ENCODE results near the gene DDX59. TPM values are rescaled to one million over a fixed set of nuclear protein-coding genes. Genes with fewer than 3 reads are reported as not detected.

The DDX59 gene
- total and polyA plus RNA-seq, 9 of the 15 experiments (the other 6 are each of a cell fraction or from before 2014, with no cell fraction given): 8.3 to 30.4 (median 19.8) TPM

DNA sequence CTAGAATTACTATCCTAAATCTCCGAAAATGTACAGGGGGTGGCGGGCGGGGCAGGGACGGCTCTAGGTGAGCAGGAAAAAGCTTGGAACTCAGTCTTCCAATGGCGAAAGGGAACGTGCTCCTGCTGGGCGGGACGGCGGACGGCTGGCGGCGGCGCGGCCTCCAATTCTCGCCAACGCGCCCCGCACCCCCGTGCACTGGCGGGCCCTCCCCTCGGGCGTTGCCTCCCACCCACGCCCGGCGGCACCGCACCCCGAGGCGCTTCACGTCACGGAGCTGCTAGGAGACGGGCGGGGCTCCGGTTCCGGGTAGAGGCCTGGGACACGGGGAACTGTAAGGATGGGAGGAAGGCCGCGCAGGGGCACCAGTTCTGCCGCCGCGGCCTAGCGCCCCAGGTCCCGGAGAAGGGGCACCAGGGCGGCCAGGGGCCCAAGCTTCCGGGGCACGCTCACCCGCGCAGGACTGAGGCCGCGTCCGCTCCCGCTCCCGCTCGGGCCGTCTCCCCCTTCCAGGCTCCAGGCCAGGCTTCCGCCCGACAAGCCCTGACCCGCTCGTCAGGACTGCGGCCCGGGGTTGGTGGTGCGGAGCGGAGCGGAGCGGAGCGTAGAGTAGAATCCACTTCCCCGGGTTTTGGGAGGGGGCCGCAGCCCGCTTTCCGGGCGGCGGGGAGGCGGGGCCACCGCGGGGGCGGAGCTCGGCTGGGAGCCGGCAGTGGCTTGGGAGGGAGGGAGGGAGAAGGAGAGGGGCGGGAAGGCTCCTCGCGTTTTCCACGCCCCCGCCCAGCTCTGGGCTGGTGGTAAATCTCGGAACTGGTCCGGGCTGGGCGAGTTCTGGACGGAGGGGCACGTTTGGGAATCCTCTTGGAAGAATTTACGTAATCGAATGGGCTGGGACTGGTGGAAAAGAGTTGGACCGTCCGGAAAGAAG is at the start of gene DDX59 (continued):
- TF ChIP-seq POLR2AphosphoS5 (IDR thresholded peaks at IDR 0.05; ENCODE audit: control insufficient read depth, insufficient read depth, low read depth, low read length) (peak; percentile 78), SRSF3 (IDR thresholded peaks at IDR 0.05; ENCODE audit: insufficient read depth, low read length) (0 out of 2 replicates have a peak, but pooled peaks have one; percentile 70), CBX8 (IDR thresholded peaks at IDR 0.05; ENCODE audit: borderline replicate concordance, extremely low read depth, low read depth, low read length, poor library complexity, severe bottlenecking) (no peak), JUND (IDR thresholded peaks at IDR 0.05; ENCODE audit: borderline replicate concordance, low read depth, low read length) (peak; percentile 23; the same call in 1 of the 2 replicates), JUND (tag; IDR thresholded peaks at IDR 0.05; ENCODE audit: borderline replicate concordance, low read depth, low read length) (no peak; the same call in 2 of the 3 replicates), SIN3A (IDR thresholded peaks at IDR 0.05; ENCODE audit: borderline replicate concordance in 2 of 2, control insufficient read depth in 1 of 2, low read depth in 2 of 2, low read length in 2 of 2) (peak in 1 of 2 experiments; percentile 28; a peak in 1 of 4 replicates), ZC3H4 (CRISPR knock-in tag; IDR thresholded peaks at IDR 0.05; ENCODE audit: borderline replicate concordance) (peak; percentile 84; the same call in 1 of the 2 replicates), HNRNPH1 (optimal IDR thresholded peaks at IDR 0.05; ENCODE audit: low read depth, low read length) (no peak), MAZ (CRISPR knock-in tag; conservative IDR thresholded peaks at IDR 0.05 in 1 of 2, IDR thresholded peaks at IDR 0.05 in 1 of 2) (peak; percentile 97), HNRNPUL1 (IDR thresholded peaks at IDR 0.05; ENCODE audit: low read length) (no peak)
- TF ChIP-seq, protein P1, sequence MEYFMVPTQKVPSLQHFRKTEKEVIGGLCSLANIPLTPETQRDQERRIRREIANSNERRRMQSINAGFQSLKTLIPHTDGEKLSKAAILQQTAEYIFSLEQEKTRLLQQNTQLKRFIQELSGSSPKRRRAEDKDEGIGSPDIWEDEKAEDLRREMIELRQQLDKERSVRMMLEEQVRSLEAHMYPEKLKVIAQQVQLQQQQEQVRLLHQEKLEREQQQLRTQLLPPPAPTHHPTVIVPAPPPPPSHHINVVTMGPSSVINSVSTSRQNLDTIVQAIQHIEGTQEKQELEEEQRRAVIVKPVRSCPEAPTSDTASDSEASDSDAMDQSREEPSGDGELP (CRISPR knock-in tag; IDR thresholded peaks at IDR 0.05; ENCODE audit: borderline replicate concordance): peak; percentile 85
- TF ChIP-seq, protein P2, sequence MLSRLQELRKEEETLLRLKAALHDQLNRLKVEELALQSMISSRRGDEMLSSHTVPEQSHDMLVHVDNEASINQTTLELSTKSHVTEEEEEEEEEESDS (CRISPR knock-in tag; IDR thresholded peaks at IDR 0.05): no peak
- TF ChIP-seq, protein P3, sequence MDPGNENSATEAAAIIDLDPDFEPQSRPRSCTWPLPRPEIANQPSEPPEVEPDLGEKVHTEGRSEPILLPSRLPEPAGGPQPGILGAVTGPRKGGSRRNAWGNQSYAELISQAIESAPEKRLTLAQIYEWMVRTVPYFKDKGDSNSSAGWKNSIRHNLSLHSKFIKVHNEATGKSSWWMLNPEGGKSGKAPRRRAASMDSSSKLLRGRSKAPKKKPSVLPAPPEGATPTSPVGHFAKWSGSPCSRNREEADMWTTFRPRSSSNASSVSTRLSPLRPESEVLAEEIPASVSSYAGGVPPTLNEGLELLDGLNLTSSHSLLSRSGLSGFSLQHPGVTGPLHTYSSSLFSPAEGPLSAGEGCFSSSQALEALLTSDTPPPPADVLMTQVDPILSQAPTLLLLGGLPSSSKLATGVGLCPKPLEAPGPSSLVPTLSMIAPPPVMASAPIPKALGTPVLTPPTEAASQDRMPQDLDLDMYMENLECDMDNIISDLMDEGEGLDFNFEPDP (CRISPR knock-in tag; IDR thresholded peaks at IDR 0.05): no peak
- TF ChIP-seq, protein P4, sequence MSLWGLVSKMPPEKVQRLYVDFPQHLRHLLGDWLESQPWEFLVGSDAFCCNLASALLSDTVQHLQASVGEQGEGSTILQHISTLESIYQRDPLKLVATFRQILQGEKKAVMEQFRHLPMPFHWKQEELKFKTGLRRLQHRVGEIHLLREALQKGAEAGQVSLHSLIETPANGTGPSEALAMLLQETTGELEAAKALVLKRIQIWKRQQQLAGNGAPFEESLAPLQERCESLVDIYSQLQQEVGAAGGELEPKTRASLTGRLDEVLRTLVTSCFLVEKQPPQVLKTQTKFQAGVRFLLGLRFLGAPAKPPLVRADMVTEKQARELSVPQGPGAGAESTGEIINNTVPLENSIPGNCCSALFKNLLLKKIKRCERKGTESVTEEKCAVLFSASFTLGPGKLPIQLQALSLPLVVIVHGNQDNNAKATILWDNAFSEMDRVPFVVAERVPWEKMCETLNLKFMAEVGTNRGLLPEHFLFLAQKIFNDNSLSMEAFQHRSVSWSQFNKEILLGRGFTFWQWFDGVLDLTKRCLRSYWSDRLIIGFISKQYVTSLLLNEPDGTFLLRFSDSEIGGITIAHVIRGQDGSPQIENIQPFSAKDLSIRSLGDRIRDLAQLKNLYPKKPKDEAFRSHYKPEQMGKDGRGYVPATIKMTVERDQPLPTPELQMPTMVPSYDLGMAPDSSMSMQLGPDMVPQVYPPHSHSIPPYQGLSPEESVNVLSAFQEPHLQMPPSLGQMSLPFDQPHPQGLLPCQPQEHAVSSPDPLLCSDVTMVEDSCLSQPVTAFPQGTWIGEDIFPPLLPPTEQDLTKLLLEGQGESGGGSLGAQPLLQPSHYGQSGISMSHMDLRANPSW (CRISPR knock-in tag; IDR thresholded peaks at IDR 0.05): peak; percentile 95; the same call in 1 of the 2 replicates
- TF ChIP-seq, protein P5, sequence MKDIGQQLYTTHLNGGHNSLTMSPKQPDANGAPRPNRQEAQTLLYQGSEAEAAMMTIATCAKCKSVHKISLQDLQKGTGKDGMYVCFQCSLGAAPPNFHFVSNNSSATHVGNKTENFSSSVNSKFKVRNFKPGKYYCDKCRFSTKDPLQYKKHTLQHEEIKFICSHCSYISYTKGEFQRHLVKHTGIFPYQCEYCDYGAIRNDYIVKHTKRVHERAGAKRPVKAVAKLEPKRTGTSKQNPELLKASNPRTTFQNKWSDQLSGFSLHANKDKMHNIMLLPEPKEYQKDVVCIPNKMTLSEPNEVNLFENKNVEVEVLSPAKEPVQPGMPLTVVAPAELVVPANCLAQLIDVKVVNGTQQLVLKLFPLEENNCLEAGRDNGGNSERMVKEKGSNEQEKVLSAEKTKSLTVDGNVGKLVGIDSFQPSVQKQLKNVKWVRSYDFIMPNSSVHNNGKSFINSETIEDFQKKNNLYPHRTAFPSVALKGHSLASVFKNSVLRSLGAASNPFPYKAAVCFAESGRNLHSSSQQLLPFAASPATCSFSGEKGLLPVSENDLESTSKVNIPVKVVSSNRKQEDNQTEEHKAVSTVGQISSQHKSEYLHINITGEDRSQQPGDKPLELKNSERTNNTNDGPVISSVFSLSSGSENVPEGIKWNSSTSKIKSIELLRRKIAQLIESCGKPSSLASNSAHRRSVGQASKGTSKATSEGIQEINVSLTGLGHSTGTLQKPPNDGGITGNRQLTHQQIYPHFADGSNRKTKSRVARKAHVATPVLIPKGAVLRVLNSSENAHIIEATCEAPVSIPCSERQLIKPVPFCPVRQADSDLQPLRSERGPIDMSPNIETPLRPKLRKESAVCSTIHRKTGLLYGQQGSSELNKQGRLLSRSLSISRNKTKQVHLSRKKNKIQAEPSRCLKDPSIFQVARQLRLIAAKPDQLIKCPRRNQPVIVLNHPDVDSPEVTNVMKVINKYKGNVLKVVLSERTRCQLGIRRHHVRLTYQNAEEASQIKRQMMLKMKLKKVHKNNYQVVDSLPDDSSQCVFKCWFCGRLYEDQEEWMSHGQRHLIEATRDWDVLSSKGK (CRISPR knock-in tag; IDR thresholded peaks at IDR 0.05): no peak

All from K562 (cell line).